Measurements from ENCODE around the gene BTF3. TPM values are rescaled to one million over a fixed set of nuclear protein-coding genes. Genes with fewer than 3 reads are reported as not detected.

BTF3 gene
- total RNA-seq, 3 donors from 2014 or later (not counting 1 experiment from before 2014, with no cell fraction given): 364 to 423 (median 391) TPM

GRCh38 chr5:73450672-73451223 lies 47.5 kb upstream of the BTF3 start:
- Mint-ChIP-seq H3K4me3 (peak overlapping the region; percentile 60), H3K36me3 (peaks cover 8% of the 10 kb centered on the region), H3K9me3 (no peaks in the 10 kb centered on the region), H3K4me1 (peaks cover 11 to 21% of the 10 kb centered on the region in 2 donors), H3K27ac (peak overlapping the region in 1 of 2 donors; percentile 71), H3K27me3 (ENCODE audit: low read depth in 2 of 2) (peaks cover 53 to 58% of the 10 kb centered on the region in 2 donors)
- intact Hi-C loops (cut with micrococcal nuclease): loop anchor here (10.0 kb wide), 1 partner anchor 376 kb away; no protein-coding TSS in a partner anchor
- Histone ChIP-seq H3K27ac (ENCODE audit: low read length) (no peak overlapping the region), H3K36me3 (ENCODE audit: control insufficient read depth, insufficient read depth, low read length) (no peaks in the 10 kb centered on the region), H3K27me3 (ENCODE audit: control insufficient read depth, insufficient read depth, low read length) (peaks cover 81% of the 10 kb centered on the region), H3K4me3 (ENCODE audit: low read length) (no peak overlapping the region), H3K4me1 (ENCODE audit: control insufficient read depth, insufficient read depth, low read length) (peaks cover 24% of the 10 kb centered on the region), H3K9me3 (ENCODE audit: control insufficient read depth, insufficient read depth, low read length) (peaks cover 20% of the 10 kb centered on the region)
- DNase-seq (peak in 1 of 2 donors; percentile 52), ATAC-seq (no peak)
- WGBS (ENCODE audit: insufficient coverage): 11% methylated on average over 27 of the region's 27 CpGs
- TF ChIP-seq CTCF (IDR thresholded peaks at IDR 0.05): no peak

- Histone ChIP-seq H3K36me3 (ENCODE audit: control insufficient read depth, insufficient read depth, low read length) (no peaks in the 10 kb centered on the region), H3K27me3 (ENCODE audit: control insufficient read depth, insufficient read depth, low read length) (peaks cover 80% of the 10 kb centered on the region), H3K9me3 (ENCODE audit: control insufficient read depth, insufficient read depth, low read length) (peaks cover 19% of the 10 kb centered on the region), H3K27ac (ENCODE audit: low read length) (no peak overlapping the region), H3K4me3 (ENCODE audit: low read length) (no peak overlapping the region), H3K4me1 (ENCODE audit: control insufficient read depth, insufficient read depth, low read length) (peaks cover 23% of the 10 kb centered on the region)
- H3K36me3 Mint-ChIP-seq: peaks cover 8% of the 10 kb centered on the region
- peaks cover 11 to 20% of the 10 kb centered on the region in 2 donors for H3K4me1 Mint-ChIP-seq
- DNase-seq (peak; percentile 50 to 83), ATAC-seq (peak; percentile 37 to 63 (median 49))
- no peaks in the 10 kb centered on the region for H3K9me3 Mint-ChIP-seq
- no peak overlapping the region for H3K27ac Mint-ChIP-seq
- peak; percentile 63 for TF ChIP-seq CTCF (IDR thresholded peaks at IDR 0.05)
- peak overlapping the region; percentile 60 for H3K4me3 Mint-ChIP-seq
- peaks cover 55 to 63% of the 10 kb centered on the region in 2 donors for H3K27me3 Mint-ChIP-seq (ENCODE audit: low read depth in 2 of 2)
- intact Hi-C loops (cut with micrococcal nuclease): loop anchor here (10.0 kb wide), 1 partner anchor 377 kb away; no protein-coding TSS in a partner anchor
- 4% methylated on average over 70 of the region's 70 CpGs for WGBS (ENCODE audit: insufficient coverage)
Observed at GRCh38 chr5:73451224-73452130, 46.8 kb upstream of the BTF3 start.

GRCh38 chr5:73452215-73452614 lies 46.0 kb upstream of the BTF3 start:
- peak overlapping the region; percentile 41 for H3K4me3 Mint-ChIP-seq
- Histone ChIP-seq H3K9me3 (ENCODE audit: control insufficient read depth, insufficient read depth, low read length) (peaks cover 16% of the 10 kb centered on the region), H3K27ac (ENCODE audit: low read length) (no peak overlapping the region), H3K27me3 (ENCODE audit: control insufficient read depth, insufficient read depth, low read length) (peaks cover 80% of the 10 kb centered on the region), H3K36me3 (ENCODE audit: control insufficient read depth, insufficient read depth, low read length) (no peaks in the 10 kb centered on the region), H3K4me1 (ENCODE audit: control insufficient read depth, insufficient read depth, low read length) (peaks cover 19% of the 10 kb centered on the region), H3K4me3 (ENCODE audit: low read length) (no peak overlapping the region)
- no peak overlapping the region for H3K27ac Mint-ChIP-seq
- ATAC-seq (no peak), DNase-seq (no peak)
- no peak for TF ChIP-seq CTCF (IDR thresholded peaks at IDR 0.05)
- intact Hi-C loops (cut with micrococcal nuclease): loop anchor here (10.0 kb wide), 1 partner anchor 377 kb away; no protein-coding TSS in a partner anchor
- no peaks in the 10 kb centered on the region for H3K9me3 Mint-ChIP-seq
- peaks cover 8% of the 10 kb centered on the region for H3K36me3 Mint-ChIP-seq
- peaks cover 59 to 70% of the 10 kb centered on the region in 2 donors for H3K27me3 Mint-ChIP-seq (ENCODE audit: low read depth in 2 of 2)
- H3K4me1 Mint-ChIP-seq: peaks cover 11 to 17% of the 10 kb centered on the region in 2 donors
- 73% methylated on average over 4 of the region's 6 CpGs for WGBS (ENCODE audit: insufficient coverage)

All from natural killer cell (primary cell).